Lower leg skin (tissue), 3 donors: Measurements from ENCODE around the gene DISP2.

ENCODE experiments used
- POLR2A ChIP-seq, 2 donors: fragments of 450-650 bp; IDR thresholded peaks; one replicate each; pipeline ENCODE4 v1.6.1; 2016 to 2017; ENCODE audit warnings: antibody characterized with exemption in 2 of 2, mild to moderate bottlenecking in 1 of 2, moderate library complexity in 1 of 2
- TF ChIP-seq, protein P1 (sequence below), 3 donors: fragments of 450-650 bp; IDR thresholded peaks; one replicate each; pipeline ENCODE4 v1.5.1; 2016; ENCODE audit warnings: antibody characterized with exemption in 3 of 3, mild to moderate bottlenecking in 3 of 3, moderate library complexity in 2 of 3

DNA sequence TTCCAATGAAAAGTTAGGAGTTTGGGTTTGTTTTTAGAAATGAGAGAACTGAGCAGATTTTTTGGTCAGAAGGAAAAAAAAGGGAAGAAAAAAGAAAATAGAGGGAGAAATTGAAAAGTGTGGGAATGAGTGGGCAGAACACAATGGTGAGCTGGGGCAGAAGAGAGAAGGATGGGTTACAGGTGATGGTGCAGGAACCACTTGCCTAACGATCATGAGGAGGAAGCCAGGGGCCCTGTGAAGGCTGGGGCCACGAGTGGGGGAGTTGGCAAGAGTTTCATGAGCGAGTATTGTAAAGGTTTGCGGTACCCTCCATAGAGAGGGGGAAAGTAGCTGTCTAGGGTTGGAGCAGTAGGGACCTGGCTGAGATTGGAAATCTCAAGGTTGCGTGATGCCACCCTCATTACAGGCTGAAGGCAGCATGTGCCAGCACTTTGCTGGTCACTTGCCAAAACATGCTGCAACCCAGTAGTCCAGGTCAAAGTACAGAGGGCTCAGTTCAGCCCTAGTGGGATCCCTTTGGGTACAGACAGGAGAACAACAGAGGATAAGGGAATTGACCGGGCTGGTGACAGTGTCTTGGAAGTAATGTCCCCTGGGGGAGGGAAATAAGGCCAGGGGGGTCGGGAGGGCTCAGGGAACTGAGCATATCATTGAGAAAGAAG lies 54.2 kb downstream of the DISP2 start:
- TF ChIP-seq, protein P1, sequence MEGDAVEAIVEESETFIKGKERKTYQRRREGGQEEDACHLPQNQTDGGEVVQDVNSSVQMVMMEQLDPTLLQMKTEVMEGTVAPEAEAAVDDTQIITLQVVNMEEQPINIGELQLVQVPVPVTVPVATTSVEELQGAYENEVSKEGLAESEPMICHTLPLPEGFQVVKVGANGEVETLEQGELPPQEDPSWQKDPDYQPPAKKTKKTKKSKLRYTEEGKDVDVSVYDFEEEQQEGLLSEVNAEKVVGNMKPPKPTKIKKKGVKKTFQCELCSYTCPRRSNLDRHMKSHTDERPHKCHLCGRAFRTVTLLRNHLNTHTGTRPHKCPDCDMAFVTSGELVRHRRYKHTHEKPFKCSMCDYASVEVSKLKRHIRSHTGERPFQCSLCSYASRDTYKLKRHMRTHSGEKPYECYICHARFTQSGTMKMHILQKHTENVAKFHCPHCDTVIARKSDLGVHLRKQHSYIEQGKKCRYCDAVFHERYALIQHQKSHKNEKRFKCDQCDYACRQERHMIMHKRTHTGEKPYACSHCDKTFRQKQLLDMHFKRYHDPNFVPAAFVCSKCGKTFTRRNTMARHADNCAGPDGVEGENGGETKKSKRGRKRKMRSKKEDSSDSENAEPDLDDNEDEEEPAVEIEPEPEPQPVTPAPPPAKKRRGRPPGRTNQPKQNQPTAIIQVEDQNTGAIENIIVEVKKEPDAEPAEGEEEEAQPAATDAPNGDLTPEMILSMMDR (IDR thresholded peaks at IDR 0.05), result no peak
- TF ChIP-seq POLR2A (IDR thresholded peaks at IDR 0.05), result no peak
